HG02852 (cell line): ENCODE data around the gene TTC39B.

Experiments
- ATAC-seq: cut with Tn5 transposase; IDR thresholded peaks from one replicate; pipeline ENCODE4 v1.9.1; 2021; ENCODE audit warnings: mild to moderate bottlenecking, moderate library complexity; ENCODE audit not compliant: unreplicated experiment

The TTC39B gene

DNA sequence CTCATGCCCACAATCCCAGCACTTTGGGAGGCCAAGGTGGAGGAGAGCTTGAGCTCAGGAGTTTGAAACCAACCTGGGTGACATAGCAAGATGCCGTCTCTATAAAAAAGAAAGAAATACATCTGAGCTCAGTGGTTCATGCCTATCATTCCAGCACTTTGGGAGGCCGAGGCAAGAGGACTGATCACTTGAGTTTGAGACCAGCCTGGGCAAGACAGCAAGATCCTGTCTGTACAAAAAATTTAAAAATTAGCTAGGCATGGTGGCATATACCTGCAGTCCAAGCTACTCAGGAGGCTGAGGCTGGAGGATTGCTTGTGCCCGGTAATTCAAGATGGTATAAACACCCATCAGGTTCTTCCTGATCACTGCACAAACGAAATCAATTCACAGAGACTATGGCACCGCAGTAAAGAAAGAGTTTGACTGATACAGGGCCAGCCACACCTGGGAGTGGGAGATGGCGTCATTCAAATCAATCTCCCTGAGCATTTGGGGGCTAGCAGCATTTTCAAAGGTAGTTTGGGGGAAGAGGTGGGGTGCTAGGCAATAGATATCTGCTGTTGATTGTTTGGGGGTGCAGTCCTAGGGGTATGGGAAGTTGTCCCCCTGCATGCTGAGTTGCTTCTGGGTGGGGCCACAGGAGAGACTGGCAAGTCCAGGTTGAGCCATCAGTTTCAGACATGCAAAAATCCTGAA is 169.2 kb downstream of the TTC39B start:
- ATAC-seq = no peak

- no peak for ATAC-seq
Observed at GRCh38 chr9:15137089-15137488, 169.9 kb downstream of the TTC39B start.

DNA sequence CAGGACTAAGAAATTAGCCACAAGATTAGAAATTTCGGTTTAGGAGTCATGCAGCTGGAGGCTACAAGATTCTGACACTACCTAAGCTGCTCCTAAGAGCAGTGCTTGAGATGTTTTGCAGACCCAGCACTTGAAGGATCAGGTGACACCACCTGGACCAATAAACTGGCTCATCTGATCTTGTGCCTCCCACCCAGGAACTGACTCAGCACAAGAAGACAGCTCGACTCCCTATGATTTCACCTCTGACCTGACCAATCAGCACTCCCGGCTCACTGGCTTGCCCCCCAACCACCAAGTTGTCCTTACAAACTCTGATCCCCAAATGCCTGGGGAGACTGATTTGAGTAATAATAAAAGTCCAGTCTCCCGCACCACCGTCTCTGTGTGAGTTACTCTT is 170.4 kb downstream of the TTC39B start:
- ATAC-seq = no peak

- peak; percentile 89 for ATAC-seq
Observed at GRCh38 chr9:15135164-15135792, 171.7 kb downstream of the TTC39B start.

- ATAC-seq = no peak
Observed at GRCh38 chr9:15133488-15133887, 173.5 kb downstream of the TTC39B start.

DNA sequence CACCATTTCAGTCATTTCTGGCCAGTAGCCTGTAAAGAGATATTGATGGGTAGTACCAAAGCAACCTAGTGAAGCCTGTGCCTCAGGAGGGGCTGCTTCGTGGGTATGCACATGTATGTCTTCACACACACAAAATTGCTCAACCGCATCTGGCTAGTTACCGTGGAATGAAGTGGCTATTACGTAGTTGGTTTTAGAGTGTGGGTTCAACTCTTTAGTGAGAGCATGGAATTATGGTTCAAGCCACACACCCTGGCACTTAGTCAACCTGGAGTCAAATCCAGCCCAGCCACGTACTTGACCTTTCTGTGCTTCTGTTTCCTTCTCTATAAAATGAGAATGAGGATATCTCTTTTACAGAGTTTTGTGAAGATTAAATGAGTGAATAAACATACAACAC is 174.9 kb downstream of the TTC39B start:
- ATAC-seq = no peak

DNA sequence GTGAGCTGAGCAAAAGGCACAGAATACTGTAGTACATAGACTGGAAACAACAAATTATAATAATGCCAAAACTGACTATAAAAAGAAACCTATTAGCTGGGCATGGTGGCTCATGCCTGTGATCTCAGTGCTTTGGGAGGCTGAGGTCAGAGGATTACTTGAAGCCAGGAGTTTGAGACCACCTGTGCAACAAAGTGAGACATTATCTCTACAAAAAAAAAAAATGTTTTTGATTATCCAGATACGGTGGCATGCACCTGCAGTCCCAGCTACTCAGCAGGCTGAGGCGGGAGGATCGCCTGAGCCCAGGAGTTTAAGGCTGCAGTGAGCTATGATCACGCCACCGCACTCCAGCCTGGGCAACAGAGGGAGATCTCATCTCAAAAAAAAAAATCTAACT is 175.9 kb downstream of the TTC39B start:
- no peak for ATAC-seq

GRCh38 chr9:15127831-15128230 is 179.2 kb downstream of the TTC39B start:
- ATAC-seq = no peak

GRCh38 chr9:15121630-15122029 is 185.4 kb downstream of the TTC39B start:
- ATAC-seq = no peak

DNA sequence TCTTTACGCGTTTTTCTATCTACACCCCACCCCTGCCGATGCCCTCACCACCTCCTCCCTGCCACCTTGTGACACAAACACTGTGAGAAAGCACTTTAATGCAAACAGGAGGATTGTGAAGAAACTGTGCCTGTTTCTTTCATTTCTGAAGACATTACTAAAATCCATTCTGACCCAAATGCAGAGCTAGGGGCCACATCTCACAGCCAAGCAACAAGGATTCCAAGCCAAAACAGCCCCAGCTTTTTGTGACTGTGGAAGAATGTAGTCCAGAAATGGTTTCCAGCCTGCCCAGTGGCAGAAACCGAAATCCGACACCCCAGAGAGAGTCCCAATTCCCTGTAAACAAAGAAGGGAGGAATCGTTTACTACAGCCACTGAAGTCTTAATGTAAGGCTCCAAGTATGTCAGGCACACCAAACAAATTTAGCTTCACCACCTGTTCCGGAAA is 190.9 kb downstream of the TTC39B start:
- ATAC-seq = no peak

- no peak for ATAC-seq
Observed at GRCh38 chr9:15115702-15116101, 191.3 kb downstream of the TTC39B start.

DNA sequence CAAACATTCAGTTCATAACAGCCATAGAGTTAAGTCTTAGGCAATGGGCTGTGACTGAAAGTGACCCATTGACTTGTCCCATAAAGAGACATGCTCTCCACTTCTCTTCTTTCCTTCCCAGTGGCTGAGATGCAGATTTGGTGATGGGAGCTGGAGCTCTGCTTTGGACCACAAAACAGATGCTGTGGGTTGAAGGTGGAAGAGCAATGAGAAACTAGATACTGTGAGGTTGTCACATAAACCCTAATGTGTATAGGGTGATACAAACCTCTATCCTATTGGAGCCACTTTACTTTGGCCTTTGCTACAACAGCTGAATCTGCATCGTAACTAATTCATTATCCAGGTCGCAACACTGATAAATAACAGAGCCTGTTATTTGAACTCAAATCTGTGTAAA is 192.0 kb downstream of the TTC39B start:
- no peak for ATAC-seq
